GM12875 (cell line): ENCODE results near the gene B4GAT1.

Experiments used
- H3K4me3 ChIP-seq: one replicate; pipeline ENCODE4 v1.5.1; 2011; ENCODE audit warnings: low read depth, low read length, control low read depth
- CTCF ChIP-seq: IDR thresholded peaks from 2 replicates; pipeline ENCODE4 v1.5.1; 2011; ENCODE audit warnings: low read depth, mild to moderate bottlenecking, control low read depth, inconsistent platforms, low read length, moderate library complexity, borderline replicate concordance; ENCODE audit not compliant: insufficient read depth

The B4GAT1 gene

GRCh38 chr11:66315921-66316811 lies 31.3 kb downstream of the B4GAT1 start:
- no peak for TF ChIP-seq CTCF
- H3K4me3 ChIP-seq: no peak overlapping the region

GRCh38 chr11:66315498-66315885 lies 31.9 kb downstream of the B4GAT1 start:
- no peak for TF ChIP-seq CTCF

DNA sequence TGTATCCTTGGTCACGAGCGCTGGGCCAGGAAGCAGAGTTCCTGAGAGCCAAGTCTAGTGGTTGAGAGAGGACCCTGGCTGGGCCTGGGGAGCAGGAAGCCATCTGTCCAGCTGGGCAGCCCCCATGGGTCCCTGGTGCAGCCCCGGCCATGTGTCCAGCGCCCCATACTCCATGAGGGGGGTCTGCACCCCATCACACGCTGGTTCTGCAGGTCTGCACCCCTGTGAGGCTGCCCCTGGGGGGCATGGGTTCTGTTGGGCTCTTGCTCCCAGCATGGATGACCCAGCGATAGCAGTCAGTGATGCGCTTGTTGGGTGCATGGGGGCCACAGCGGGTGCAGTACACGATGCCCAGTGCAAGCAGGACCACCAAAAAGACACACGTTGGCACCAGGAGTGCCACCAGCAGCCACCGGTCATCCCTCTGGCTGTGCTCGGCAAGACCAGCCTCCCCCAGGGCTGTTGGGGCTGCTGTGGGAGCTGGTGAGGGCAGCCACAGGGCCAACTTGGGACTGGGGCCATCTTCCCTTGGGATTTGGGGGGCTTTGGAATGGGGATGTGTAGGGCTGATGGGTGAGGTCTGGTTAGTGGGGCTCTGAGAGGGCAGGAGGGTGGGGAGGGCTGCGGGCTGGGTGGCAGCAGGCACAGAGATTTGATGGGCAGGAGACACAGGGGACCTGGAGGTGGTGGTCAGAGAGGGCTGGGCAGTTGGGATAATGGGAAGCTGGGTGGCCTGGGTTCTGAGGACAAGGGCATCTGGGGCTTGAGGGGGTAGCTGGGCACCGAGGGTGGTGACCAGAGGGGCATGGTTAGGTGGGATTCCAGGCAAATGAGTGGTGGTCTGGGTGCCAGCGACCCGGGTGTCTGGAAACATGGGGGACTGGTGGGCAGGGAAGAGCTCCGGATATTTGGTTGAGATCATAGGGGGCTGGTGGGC lies 32.6 kb downstream of the B4GAT1 start:
- H3K4me3 ChIP-seq: no peak overlapping the region
- TF ChIP-seq CTCF: no peak

More at GRCh38 chr11:66315498-66315885, 31.9 kb downstream of the B4GAT1 start:
- H3K4me3 ChIP-seq: no peak overlapping the region

- no peak for TF ChIP-seq CTCF
- H3K4me3 ChIP-seq: no peak overlapping the region
These were observed 33.3 kb downstream of the B4GAT1 start for GRCh38 chr11:66314186-66314501.

GRCh38 chr11:66313321-66314185 lies 33.9 kb downstream of the B4GAT1 start:
- TF ChIP-seq CTCF: no peak
- peak overlapping the region; percentile 36 for H3K4me3 ChIP-seq

DNA sequence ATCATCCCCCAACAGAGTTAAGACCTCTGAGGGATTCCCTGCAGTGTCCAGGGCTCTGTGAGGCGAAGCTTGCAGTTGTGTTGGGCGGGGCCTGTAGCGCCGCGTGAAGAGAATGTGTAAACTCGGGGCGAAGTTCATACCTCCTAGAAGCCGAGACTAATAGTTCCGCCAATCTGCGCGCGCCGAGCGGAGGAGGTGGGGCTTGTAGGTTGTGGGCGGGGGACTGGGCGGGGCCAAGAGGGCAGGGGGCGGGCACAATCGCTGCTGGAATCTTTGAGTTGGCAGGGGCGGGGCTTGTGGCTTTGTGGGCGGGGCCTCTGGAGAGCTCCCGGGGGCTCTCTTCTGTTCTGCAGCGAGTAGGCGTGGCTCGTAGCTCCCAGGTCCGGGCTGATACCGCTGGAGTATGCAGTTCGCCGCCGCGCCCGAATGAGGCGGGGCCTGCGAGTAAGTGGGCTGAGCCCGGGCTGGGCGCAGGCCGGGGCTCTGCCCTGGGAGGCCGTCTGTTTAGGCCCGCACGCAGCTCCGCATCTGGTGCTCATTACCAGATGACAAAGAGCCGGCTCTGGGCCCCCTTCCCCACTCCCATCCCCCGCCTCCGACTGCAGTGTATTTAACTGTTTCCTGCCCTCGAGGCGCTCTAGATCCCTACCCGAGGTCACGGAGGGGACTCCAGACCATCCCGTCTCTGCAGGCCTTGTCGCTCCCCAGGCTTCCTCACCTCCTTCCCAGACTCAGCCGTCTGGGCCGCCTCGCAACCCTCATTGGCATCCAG lies 34.7 kb downstream of the B4GAT1 start:
- no peak for TF ChIP-seq CTCF
- H3K4me3 ChIP-seq: peak overlapping the region; percentile 60
